ENCODE results near the gene CLCN4. TPM values are rescaled to one million over a fixed set of nuclear protein-coding genes. Genes with fewer than 3 reads are reported as not detected.

Gene CLCN4
- total RNA-seq, 1 experiment from 2014 or later = 6.9 TPM

- Histone ChIP-seq H2BK20ac (ENCODE audit: low read depth, low read length, poor library complexity, severe bottlenecking) (no peak overlapping the region), H3K14ac (ENCODE audit: insufficient read depth, low read length) (no peak overlapping the region), H4K20me1 (ENCODE audit: control insufficient read depth, insufficient read depth, insufficient read length) (no peaks in the 10 kb centered on the region), H3K9me3 (ENCODE audit: control insufficient read depth, low read depth, low read length) (no peaks in the 10 kb centered on the region), H3K27ac (ENCODE audit: insufficient read length, low read depth, low read length) (no peak overlapping the region), H3K4me2 (ENCODE audit: insufficient read depth, insufficient read length, low read length) (no peak overlapping the region), H2AK5ac (ENCODE audit: insufficient read length, low read length) (no peak overlapping the region), H2BK12ac (ENCODE audit: insufficient read length, low read depth, low read length) (no peak overlapping the region), H3T11ph (ENCODE audit: low read length) (no peak overlapping the region), H4K8ac (replicated peaks; ENCODE audit: insufficient read length, low read depth, low read length) (no peak overlapping the region), H3K4me1 (ENCODE audit: insufficient read depth, low read length) (no peaks in the 10 kb centered on the region), H2BK5ac (ENCODE audit: insufficient read length, low read length) (no peak overlapping the region), H3K27me3 (ENCODE audit: insufficient read depth, low read length) (no peaks in the 10 kb centered on the region), H3K9ac (ENCODE audit: extremely low read depth, insufficient read length, low read length) (no peak overlapping the region), H3K56ac (ENCODE audit: insufficient read length, low read depth, low read length) (no peak overlapping the region), H4K91ac (ENCODE audit: insufficient read length, low read depth, low read length) (no peak overlapping the region), H2BK120ac (ENCODE audit: low read depth, low read length, poor library complexity, severe bottlenecking) (no peak overlapping the region), H3K79me1 (ENCODE audit: insufficient read depth, low read depth, low read length, poor library complexity, severe bottlenecking) (no peaks in the 10 kb centered on the region), H3K18ac (ENCODE audit: insufficient read length, low read depth, low read length) (no peak overlapping the region), H3K4ac (ENCODE audit: low read depth, low read length) (no peak overlapping the region), H2BK15ac (ENCODE audit: low read depth, low read length) (no peak overlapping the region), H3K23ac (ENCODE audit: insufficient read length, low read depth, low read length) (no peak overlapping the region), H3K23me2 (ENCODE audit: insufficient read length, low read depth, low read length, poor library complexity, severe bottlenecking) (no peaks in the 10 kb centered on the region), H4K5ac (ENCODE audit: insufficient read length, low read depth, low read length) (no peak overlapping the region), H3K79me2 (ENCODE audit: insufficient read depth, low read length) (no peaks in the 10 kb centered on the region), H2AFZ (ENCODE audit: low read length) (no peak overlapping the region)
- no peaks in the 10 kb centered on the region for H3K27me3 Mint-ChIP-seq (ENCODE audit: low read depth)
- H3K27ac Mint-ChIP-seq = no peak overlapping the region
- TF ChIP-seq CTCF (conservative IDR thresholded peaks at IDR 0.05) = no peak
- no peak overlapping the region for H3K4me3 Mint-ChIP-seq
- WGBS (ENCODE audit: extremely low coverage, insufficient read length, low lambda C conversion rate) = no CpG with 5 or more reads among the region's 4 CpGs
- DNase-seq = no peak
- H3K9me3 Mint-ChIP-seq = peaks cover 44 to 54% of the 10 kb centered on the region in 2 experiments
- H3K36me3 Mint-ChIP-seq (ENCODE audit: insufficient read depth in 1 of 3, low read depth in 3 of 3) = peaks cover 9 to 19% (median 18%) of the 10 kb centered on the region in 3 experiments; a peak in 5 of 7 replicates
- no peaks in the 10 kb centered on the region for H3K4me1 Mint-ChIP-seq
These were observed 38.6 kb downstream of the CLCN4 start for GRCh38 chrX:10195425-10195824.
